Osteoblast (primary cell): ENCODE results near the gene HES1. TPM values are rescaled to one million over a fixed set of nuclear protein-coding genes. Genes with fewer than 3 reads are reported as not detected.

Experiments used
- DNase-seq: peaks from one replicate; pipeline ENCODE4 v3.0.0; 2011; ENCODE audit warnings: low spot score, mixed read lengths; ENCODE audit not compliant: insufficient read length; ENCODE audit errors: missing footprints
- H2AFZ ChIP-seq: 2 replicates; pipeline ENCODE4 v1.6.0; 2011; ENCODE audit warnings: mild to moderate bottlenecking, low read length
- H3K27ac ChIP-seq: 2 replicates; pipeline ENCODE4 v1.5.1; 2011; ENCODE audit warnings: mild to moderate bottlenecking, low read depth, low read length, moderate library complexity
- H3K27me3 ChIP-seq: 2 replicates; pipeline ENCODE4 v1.6.0; 2012; ENCODE audit warnings: mild to moderate bottlenecking, control low read depth, inconsistent platforms, low read length, moderate library complexity; ENCODE audit not compliant: insufficient read depth
- H3K36me3 ChIP-seq: 2 replicates; pipeline ENCODE4 v1.5.1; 2011; ENCODE audit warnings: mild to moderate bottlenecking, low read length, control low read depth, moderate library complexity; ENCODE audit not compliant: insufficient read depth
- H3K4me1 ChIP-seq: 2 replicates; pipeline ENCODE4 v1.5.1; 2011; ENCODE audit warnings: mild to moderate bottlenecking, low read length, control low read depth, moderate library complexity; ENCODE audit not compliant: insufficient read depth
- H3K4me2 ChIP-seq: 2 replicates; pipeline ENCODE4 v1.6.0; 2011; ENCODE audit warnings: mild to moderate bottlenecking, low read length; ENCODE audit not compliant: insufficient read depth
- H3K4me3 ChIP-seq: fragments of 200-600 bp; sonication (generic); 3 replicates; pipeline ENCODE4 v1.5.1; 2012; ENCODE audit warnings: mild to moderate bottlenecking, low read length, inconsistent platforms; ENCODE audit not compliant: insufficient read depth
- H3K79me2 ChIP-seq: 2 replicates; pipeline ENCODE4 v1.6.0; 2012; ENCODE audit warnings: mild to moderate bottlenecking, low read length, control low read depth, inconsistent platforms; ENCODE audit not compliant: insufficient read depth
- H3K9me3 ChIP-seq: 2 replicates; pipeline ENCODE4 v1.5.1; 2011; ENCODE audit warnings: low read depth, low read length, control low read depth
- H4K20me1 ChIP-seq: 2 replicates; pipeline ENCODE4 v1.6.0; 2012; ENCODE audit warnings: mild to moderate bottlenecking, low read length, control low read depth; ENCODE audit not compliant: insufficient read depth
- CTCF ChIP-seq: IDR thresholded peaks from 2 replicates; pipeline ENCODE4 v1.5.1; 2011; ENCODE audit warnings: mild to moderate bottlenecking, low read depth, low read length, moderate library complexity; ENCODE audit errors: extremely low read depth
- total RNA-seq: library from RNA; depleted of rRNA; stranded (reverse); fragments of >200 nt; gene quantifications from 2 replicates; pipeline ENCODE4 v1.2.3, GENCODE V29; 2012

The HES1 gene
- total RNA-seq, 1 donor: 4.7 TPM

- H3K27me3 ChIP-seq: no peaks in the 10 kb centered on the region
- H3K27ac ChIP-seq: peak overlapping the region; percentile 94
- H3K4me1 ChIP-seq: peaks cover 34% of the 10 kb centered on the region
- H4K20me1 ChIP-seq: no peaks in the 10 kb centered on the region
- no peaks in the 10 kb centered on the region for H3K9me3 ChIP-seq
- H3K79me2 ChIP-seq: peaks cover 2% of the 10 kb centered on the region
- H3K4me3 ChIP-seq: peak overlapping the region; percentile 66
- H2AFZ ChIP-seq: peak overlapping the region; percentile 57
- H3K4me2 ChIP-seq: peak overlapping the region; percentile 83
- TF ChIP-seq CTCF: no peak
- no peaks in the 10 kb centered on the region for H3K36me3 ChIP-seq
- peak; percentile 98 for DNase-seq
These were observed 5.6 kb downstream of the HES1 start for GRCh38 chr3:194141415-194142155.

GRCh38 chr3:194142156-194142910, 6.4 kb downstream of the HES1 start:
- TF ChIP-seq CTCF: no peak
- Histone ChIP-seq H3K4me3 (peak overlapping the region; percentile 66), H4K20me1 (no peaks in the 10 kb centered on the region), H3K27ac (peak overlapping the region; percentile 94), H3K27me3 (peaks cover 3% of the 10 kb centered on the region), H3K36me3 (no peaks in the 10 kb centered on the region), H3K4me1 (peaks cover 28% of the 10 kb centered on the region), H3K79me2 (peaks cover 2% of the 10 kb centered on the region), H3K4me2 (peak overlapping the region; percentile 79), H2AFZ (no peak overlapping the region), H3K9me3 (no peaks in the 10 kb centered on the region)
- peak; percentile 44 for DNase-seq

- H3K27ac ChIP-seq: no peak overlapping the region
- H2AFZ ChIP-seq: no peak overlapping the region
- H3K4me1 ChIP-seq: peaks cover 18% of the 10 kb centered on the region
- no peaks in the 10 kb centered on the region for H3K9me3 ChIP-seq
- H3K27me3 ChIP-seq: peaks cover 7% of the 10 kb centered on the region
- DNase-seq: no peak
- TF ChIP-seq CTCF: no peak
- H3K4me2 ChIP-seq: no peak overlapping the region
- no peaks in the 10 kb centered on the region for H3K36me3 ChIP-seq
- H3K4me3 ChIP-seq: no peak overlapping the region
- H4K20me1 ChIP-seq: no peaks in the 10 kb centered on the region
- H3K79me2 ChIP-seq: no peaks in the 10 kb centered on the region
These were observed 9.8 kb downstream of the HES1 start for GRCh38 chr3:194145702-194146101.

GRCh38 chr3:194147679-194148078, 11.7 kb downstream of the HES1 start:
- no peak for TF ChIP-seq CTCF

More at GRCh38 chr3:194147679-194148078, 11.7 kb downstream of the HES1 start:
- no peak overlapping the region for H3K4me2 ChIP-seq
- H4K20me1 ChIP-seq: no peaks in the 10 kb centered on the region
- no peak overlapping the region for H3K27ac ChIP-seq
- no peaks in the 10 kb centered on the region for H3K9me3 ChIP-seq
- H2AFZ ChIP-seq: no peak overlapping the region
- no peaks in the 10 kb centered on the region for H3K79me2 ChIP-seq
- no peak for DNase-seq
- no peak overlapping the region for H3K4me3 ChIP-seq
- H3K27me3 ChIP-seq: peaks cover 7% of the 10 kb centered on the region
- peaks cover 7% of the 10 kb centered on the region for H3K4me1 ChIP-seq
- H3K36me3 ChIP-seq: no peaks in the 10 kb centered on the region
